Adrenal gland (tissue), 12 donors: ENCODE results near the gene CIPC. TPM values are rescaled to one million over a fixed set of nuclear protein-coding genes. Genes with fewer than 3 reads are reported as not detected.

Source experiments
- DNase-seq, 7 donors: peaks; one replicate each; pipeline ENCODE4 v3.0.0-alpha.2; 2019 to 2020
- H3K27ac ChIP-seq, 5 donors: fragments of 200-600 bp; sonication (generic) in 4 of 5; 1 replicate in 3 of 5; 2 replicates in 2 of 5; pipeline versions ENCODE4 v1.5.1 to v1.8.0; 2016 to 2020; ENCODE audit warnings: mild to moderate bottlenecking in 1 of 5
- H3K27me3 ChIP-seq: fragments of 200-600 bp; 2 replicates; pipeline ENCODE4 v1.8.0; 2021
- H3K36me3 ChIP-seq, 2 donors: fragments of 200-600 bp; replicated peaks in 1 of 2; 1 replicate in 1 of 2; 2 replicates in 1 of 2; pipeline versions ENCODE4 v1.5.1 to v1.8.0; 2018 to 2022
- H3K4me1 ChIP-seq, 2 donors: fragments of 200-600 bp; replicated peaks in 1 of 2; 1 replicate in 1 of 2; 2 replicates in 1 of 2; pipeline versions ENCODE4 v1.5.1 to v1.8.0; 2018 to 2021
- H3K4me3 ChIP-seq, 4 donors: fragments of 200-600 bp; sonication (generic) in 3 of 4; one replicate each; pipeline ENCODE4 v1.5.1; 2016 to 2018
- H3K9me3 ChIP-seq, 3 donors: fragments of 200-600 bp; sonication (generic) in 1 of 3; replicated peaks in 1 of 3; 1 replicate in 2 of 3; 2 replicates in 1 of 3; pipeline versions ENCODE4 v1.5.1 to v1.8.0; 2016 to 2021
- CTCF ChIP-seq, 6 experiments: fragments of 450-650 bp in 4 of 6; fragments of 200-600 bp in 2 of 6; sonication (generic) in 1 of 6; IDR thresholded peaks; 1 replicate in 5 of 6; 2 replicates in 1 of 6; pipeline versions ENCODE4 v1.5.1 to v1.8.0; 2016 to 2021; ENCODE audit warnings: antibody characterized with exemption in 6 of 6, mild to moderate bottlenecking in 2 of 6, moderate library complexity in 1 of 6
- POLR2A ChIP-seq, 2 donors: fragments of 450-650 bp; IDR thresholded peaks; one replicate each; pipeline ENCODE4 v1.6.1; 2017; ENCODE audit warnings: antibody characterized with exemption in 2 of 2, mild to moderate bottlenecking in 2 of 2, moderate library complexity in 1 of 2
- WGBS, 4 donors: extraction: QIAGEN DNeasy Blood & Tissue Kit in 2 of 4; methylation state at CpG; one replicate each; pipeline versions ENCODE4 v1.1.5 to v1.1.7; 2013 to 2017; 5-methylcytosine and 5-hydroxymethylcytosine counted together
- intact Hi-C, 2 donors: fragments of 100-400 bp; cut with DNase I; formaldehyde crosslinking; loops; one replicate each; pipeline versions ENCODE4 v1.14.1 to v1.15.0; 2022 to 2023
- polyA plus RNA-seq, 3 donors: library from polyadenylated mRNA; stranded (reverse); fragments of 200-250 nt in 2 of 3; fragments of 350-450 nt in 1 of 3; fragmentation: Illumina TruSeq in 1 of 3; extraction: RNeasy Lipid Tissue Mini Kit (QIAGEN cat#74804) in 1 of 3; gene quantifications; one replicate each; pipeline ENCODE4 v1.2.3, GENCODE V29; 2013 to 2014
- total RNA-seq, 9 donors: library from RNA; depleted of rRNA in 4 of 9; stranded (reverse); fragments of >200 nt in 4 of 9; fragments of 120-200 nt in 1 of 9; fragmentation: NEBNext Ultra II Directional in 1 of 9; extraction: Animal tissue kit (Norgen Biotek cat#: 25700) in 1 of 9; gene quantifications; one replicate each; pipeline versions ENCODE4 v1.1.0 to v1.2.4, GENCODE V29; 2013 to 2023
- donor health status: healthy with polysubstance abuse.
- donor health status: Bipolar disorder and iron deficiency.
- donor health status: DM: yes; HTN: yes; CAD: no.
- donor health status: DM: no; HTN: no; CAD: no.
- donor health status: DM: no; HTN: no; CAD: no.
- donor health status: DM: yes; HTN: yes; CAD: no.

The CIPC gene
- total and polyA plus RNA-seq, 12 donors: 3.7 to 48.6 (median 26.1) TPM

- H3K4me3 ChIP-seq: no peak overlapping the region
- 84 to 91% (median 90%) methylated on average over 7 to 8 of the region's 8 CpGs for WGBS, 4 donors
- intact Hi-C loops: no loop called here
- no peaks in the 10 kb centered on the region for H3K27me3 ChIP-seq
- H3K36me3 ChIP-seq: no peaks in the 10 kb centered on the region
- no peak for TF ChIP-seq POLR2A (IDR thresholded peaks at IDR 0.05)
- TF ChIP-seq CTCF (IDR thresholded peaks at IDR 0.05): no peak
- no peak overlapping the region for H3K27ac ChIP-seq
- no peak for DNase-seq
- no peaks in the 10 kb centered on the region for H3K9me3 ChIP-seq
- peaks cover 16 to 41% of the 10 kb centered on the region in 2 donors for H3K4me1 ChIP-seq
Observed at GRCh38 chr14:77125823-77126325, 27.8 kb downstream of the CIPC start.

- Histone ChIP-seq H3K4me1 (peaks cover 13 to 35% of the 10 kb centered on the region in 2 donors), H3K4me3 (no peak overlapping the region), H3K27ac (no peak overlapping the region), H3K27me3 (no peaks in the 10 kb centered on the region), H3K36me3 (no peaks in the 10 kb centered on the region), H3K9me3 (no peaks in the 10 kb centered on the region)
- peak in 2 of 7 donors; percentile 7 to 47 for DNase-seq
- no peak for TF ChIP-seq POLR2A (IDR thresholded peaks at IDR 0.05)
- TF ChIP-seq CTCF (IDR thresholded peaks at IDR 0.05): no peak
- WGBS, 4 donors: 78 to 89% (median 88%) methylated on average over 4 of the region's 4 CpGs
- intact Hi-C loops: no loop called here
Observed at GRCh38 chr14:77126461-77126990, 28.5 kb downstream of the CIPC start.

- Histone ChIP-seq H3K4me3 (no peak overlapping the region), H3K27ac (no peak overlapping the region), H3K36me3 (no peaks in the 10 kb centered on the region), H3K4me1 (peaks cover 5 to 18% of the 10 kb centered on the region in 2 donors), H3K9me3 (no peaks in the 10 kb centered on the region), H3K27me3 (peaks cover 3% of the 10 kb centered on the region)
- WGBS, 4 donors: 68 to 72% (median 69%) methylated on average over 6 of the region's 6 CpGs
- intact Hi-C loops: no loop called here
- peak in 1 of 7 donors; percentile 43 for DNase-seq
- no peak for TF ChIP-seq CTCF (IDR thresholded peaks at IDR 0.05)
- no peak for TF ChIP-seq POLR2A (IDR thresholded peaks at IDR 0.05)
Observed at GRCh38 chr14:77128414-77128891, 30.4 kb downstream of the CIPC start.

- no peak overlapping the region for H3K4me3 ChIP-seq
- H3K27ac ChIP-seq: no peak overlapping the region
- H3K9me3 ChIP-seq: no peaks in the 10 kb centered on the region
- H3K36me3 ChIP-seq: no peaks in the 10 kb centered on the region
- H3K27me3 ChIP-seq: peaks cover 6% of the 10 kb centered on the region
- WGBS, 4 donors: 40 to 74% (median 68%) methylated on average over 1 to 3 of the region's 3 CpGs
- DNase-seq: peak in 1 of 7 donors; percentile 34
- TF ChIP-seq POLR2A (IDR thresholded peaks at IDR 0.05) (no peak), CTCF (IDR thresholded peaks at IDR 0.05) (no peak)
- H3K4me1 ChIP-seq: peaks cover 0 to under 1% of the 10 kb centered on the region in 2 donors
- intact Hi-C loops: no loop called here
Observed at GRCh38 chr14:77130386-77130785, 32.3 kb downstream of the CIPC start.
